Omental fat pad (tissue), 4 donors: ENCODE measurements around the gene CSF2RB. TPM values are rescaled to one million over a fixed set of nuclear protein-coding genes. Genes with fewer than 3 reads are reported as not detected.

Source experiments
- ATAC-seq: fragments of 150-250 bp; one replicate; pipeline ENCODE4 v1.9.1; 2016; ENCODE audit warnings: mild to moderate bottlenecking, moderate library complexity; ENCODE audit not compliant: low FRiP score
- DNase-seq: peaks from one replicate; pipeline ENCODE4 v3.0.0-alpha.2; 2019; ENCODE audit warnings: low spot score
- CTCF ChIP-seq, 3 donors: fragments of 450-650 bp; IDR thresholded peaks; one replicate each; pipeline ENCODE4 v1.5.1; 2016 to 2017; ENCODE audit warnings: antibody characterized with exemption in 3 of 3, mild to moderate bottlenecking in 3 of 3, moderate library complexity in 2 of 3
- total RNA-seq, 4 donors: library from RNA; depleted of rRNA; stranded (reverse); fragments of >200 nt; gene quantifications; one replicate each; pipeline ENCODE4 v1.1.0, GENCODE V29; 2016

The CSF2RB gene
- total RNA-seq, 4 donors from 2014 or later = 5.7 to 28.4 (median 17.0) TPM

- no peak for TF ChIP-seq CTCF (IDR thresholded peaks at IDR 0.05)
Measured at GRCh38 chr22:36929621-36930020, 16.2 kb downstream of the CSF2RB start.

GRCh38 chr22:36930041-36930935, 16.9 kb downstream of the CSF2RB start:
- no peak for DNase-seq
- ATAC-seq = no peak
- no peak for TF ChIP-seq CTCF (IDR thresholded peaks at IDR 0.05)

More at GRCh38 chr22:36929621-36930020, 16.2 kb downstream of the CSF2RB start:
- ATAC-seq (no peak), DNase-seq (no peak)

GRCh38 chr22:36931446-36931845, 18.0 kb downstream of the CSF2RB start:
- DNase-seq (no peak), ATAC-seq (no peak)
- no peak for TF ChIP-seq CTCF (IDR thresholded peaks at IDR 0.05)

DNA sequence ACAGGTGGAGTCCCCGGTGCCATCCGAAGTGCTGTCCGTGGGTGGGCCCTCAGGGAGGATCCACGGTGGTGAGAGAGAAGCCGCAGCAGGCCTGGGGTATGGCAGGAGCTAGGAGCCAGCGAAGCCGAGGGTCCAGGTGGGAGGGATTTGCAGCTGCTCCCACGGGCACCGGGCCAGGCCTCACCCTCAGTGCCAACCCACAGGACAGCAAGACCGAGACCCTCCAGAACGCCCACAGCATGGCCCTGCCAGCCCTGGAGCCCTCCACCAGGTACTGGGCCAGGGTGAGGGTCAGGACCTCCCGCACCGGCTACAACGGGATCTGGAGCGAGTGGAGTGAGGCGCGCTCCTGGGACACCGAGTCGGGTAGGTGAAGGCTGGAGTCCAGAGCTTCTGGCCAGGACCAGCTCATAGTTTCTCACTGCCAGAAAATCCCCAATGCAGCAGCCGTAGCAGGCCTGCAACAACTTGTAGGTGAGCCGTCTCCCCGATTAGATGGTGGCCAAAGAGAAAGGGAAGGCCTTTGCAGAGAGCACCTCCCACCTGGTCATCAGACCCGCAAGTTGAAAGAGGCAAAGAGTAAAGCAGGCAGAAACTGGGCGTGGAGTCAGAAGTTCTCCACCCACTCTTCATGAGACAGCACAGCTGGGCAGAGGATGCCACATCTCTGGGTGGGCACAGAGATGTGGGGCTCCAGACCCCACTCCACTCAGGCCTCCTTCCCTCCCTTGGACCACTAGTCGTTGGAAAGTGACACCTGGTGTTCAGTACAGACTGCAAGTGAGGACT, 20.4 kb downstream of the CSF2RB start:
- ATAC-seq (no peak), DNase-seq (no peak)
- TF ChIP-seq CTCF (IDR thresholded peaks at IDR 0.05) = no peak

- ATAC-seq (no peak), DNase-seq (no peak)
- no peak for TF ChIP-seq CTCF (IDR thresholded peaks at IDR 0.05)
Measured at GRCh38 chr22:36934418-36935312, 21.2 kb downstream of the CSF2RB start.

GRCh38 chr22:36935313-36935610, 21.8 kb downstream of the CSF2RB start:
- ATAC-seq (no peak), DNase-seq (no peak)
- TF ChIP-seq CTCF (IDR thresholded peaks at IDR 0.05) = no peak
